Thoracic aorta (tissue), 2 donors: Measurements from ENCODE around the gene RNASEL. TPM values are rescaled to one million over a fixed set of nuclear protein-coding genes. Genes with fewer than 3 reads are reported as not detected.
"Not testable (repeated sequence)": the region's sequence is repeated elsewhere in the genome, so short reads cannot be mapped to it uniquely, and the experiment has no call there.

Experiments
- ATAC-seq: fragments of 150-250 bp; one replicate; pipeline ENCODE4 v1.8.0; 2017; ENCODE audit warnings: low read depth; ENCODE audit not compliant: insufficient number of reproducible peaks, low FRiP score
- DNase-seq: peaks from one replicate; pipeline ENCODE4 v3.0.0-alpha.2; 2020; ENCODE audit warnings: low spot score
- H3K27ac ChIP-seq, 2 donors: fragments of 200-600 bp; sonication (generic); 1 replicate in 1 of 2; 2 replicates in 1 of 2; pipeline ENCODE4 v1.5.1; 2016; ENCODE audit warnings: mild to moderate bottlenecking in 2 of 2, moderate library complexity in 2 of 2
- H3K27me3 ChIP-seq: fragments of 200-600 bp; sonication (generic); replicated peaks from 2 replicates; pipeline ENCODE4 v1.6.0; 2016; ENCODE audit warnings: mild to moderate bottlenecking; ENCODE audit not compliant: insufficient read depth
- H3K36me3 ChIP-seq: fragments of 200-600 bp; sonication (generic); one replicate; pipeline ENCODE4 v1.5.1; 2016
- H3K4me1 ChIP-seq, 2 donors: fragments of 200-600 bp; sonication (generic); 1 replicate in 1 of 2; 2 replicates in 1 of 2; pipeline versions ENCODE4 v1.5.1 to v1.6.0; 2016; ENCODE audit warnings: low read depth in 2 of 2, mild to moderate bottlenecking in 1 of 2; ENCODE audit not compliant: control insufficient read depth in 1 of 2
- H3K4me3 ChIP-seq: fragments of 200-600 bp; sonication (generic); 2 replicates; pipeline ENCODE4 v1.5.1; 2016; ENCODE audit warnings: mild to moderate bottlenecking
- H3K9me3 ChIP-seq: fragments of 200-600 bp; sonication (generic); 2 replicates; pipeline ENCODE4 v1.5.1; 2016
- total RNA-seq, 2 donors: library from RNA; depleted of rRNA; stranded (reverse); fragments of >200 nt; gene quantifications; one replicate each; pipeline versions ENCODE4 v1.1.0 to v1.2.3, GENCODE V29; 2016
- TF ChIP-seq, protein P1 (sequence below): fragments of 200-600 bp; sonication (generic); IDR thresholded peaks from one replicate; pipeline ENCODE4 v1.5.1; 2019; ENCODE audit warnings: antibody characterized with exemption

Gene RNASEL
- total RNA-seq, 2 donors from 2014 or later = 5.9 to 11.2 TPM

DNA sequence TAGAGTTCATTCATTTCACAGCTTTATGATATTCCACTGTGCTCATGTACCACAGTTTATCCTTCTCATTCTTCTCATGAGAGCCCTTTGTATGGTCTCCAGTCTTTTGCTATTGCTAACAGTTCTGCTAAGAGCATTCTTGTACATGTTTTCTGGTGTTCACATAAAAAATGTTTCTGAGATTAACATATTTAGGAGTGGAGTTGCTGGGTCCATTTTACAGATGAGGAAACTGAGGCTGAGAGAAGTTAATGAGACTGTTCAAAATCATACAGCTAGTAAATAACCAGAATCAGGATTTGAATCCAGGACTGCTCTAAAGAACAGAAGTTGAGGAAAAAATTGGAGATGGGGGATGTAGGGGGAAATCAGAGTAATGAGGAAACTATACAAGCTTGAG lies 44.0 kb upstream of the RNASEL start:
- no peak overlapping the region for H3K27ac ChIP-seq
- no peaks in the 10 kb centered on the region for H3K27me3 ChIP-seq
- no peaks in the 10 kb centered on the region for H3K4me1 ChIP-seq
- H3K9me3 ChIP-seq = no peaks in the 10 kb centered on the region
- no peak overlapping the region for H3K4me3 ChIP-seq
- no peaks in the 10 kb centered on the region for H3K36me3 ChIP-seq
- TF ChIP-seq, protein P1, sequence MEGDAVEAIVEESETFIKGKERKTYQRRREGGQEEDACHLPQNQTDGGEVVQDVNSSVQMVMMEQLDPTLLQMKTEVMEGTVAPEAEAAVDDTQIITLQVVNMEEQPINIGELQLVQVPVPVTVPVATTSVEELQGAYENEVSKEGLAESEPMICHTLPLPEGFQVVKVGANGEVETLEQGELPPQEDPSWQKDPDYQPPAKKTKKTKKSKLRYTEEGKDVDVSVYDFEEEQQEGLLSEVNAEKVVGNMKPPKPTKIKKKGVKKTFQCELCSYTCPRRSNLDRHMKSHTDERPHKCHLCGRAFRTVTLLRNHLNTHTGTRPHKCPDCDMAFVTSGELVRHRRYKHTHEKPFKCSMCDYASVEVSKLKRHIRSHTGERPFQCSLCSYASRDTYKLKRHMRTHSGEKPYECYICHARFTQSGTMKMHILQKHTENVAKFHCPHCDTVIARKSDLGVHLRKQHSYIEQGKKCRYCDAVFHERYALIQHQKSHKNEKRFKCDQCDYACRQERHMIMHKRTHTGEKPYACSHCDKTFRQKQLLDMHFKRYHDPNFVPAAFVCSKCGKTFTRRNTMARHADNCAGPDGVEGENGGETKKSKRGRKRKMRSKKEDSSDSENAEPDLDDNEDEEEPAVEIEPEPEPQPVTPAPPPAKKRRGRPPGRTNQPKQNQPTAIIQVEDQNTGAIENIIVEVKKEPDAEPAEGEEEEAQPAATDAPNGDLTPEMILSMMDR = no peak
- DNase-seq (no peak), ATAC-seq (no peak)

DNA sequence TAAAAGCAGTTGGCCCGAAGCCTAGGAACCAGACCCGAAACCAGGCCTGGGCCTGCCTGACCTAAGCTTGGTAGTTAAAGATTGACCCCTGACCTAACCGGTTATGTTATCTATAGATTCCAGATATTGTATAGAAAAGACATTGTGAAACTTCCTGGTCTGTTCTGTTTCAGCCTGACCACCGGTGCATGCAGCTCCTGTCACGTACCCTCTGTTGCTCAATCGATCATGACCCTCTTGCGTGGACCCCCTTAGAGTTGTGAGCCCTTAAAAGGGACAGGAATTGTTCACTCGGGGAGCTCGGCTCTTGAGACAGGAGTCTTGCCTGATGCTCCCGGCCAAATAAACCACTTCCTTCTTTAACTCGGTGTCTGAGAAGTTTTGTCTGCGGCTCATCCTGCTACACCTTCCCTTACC lies 43.4 kb upstream of the RNASEL start:
- not testable (repeated sequence) for DNase-seq, H3K27me3 ChIP-seq, H3K36me3 ChIP-seq, H3K27ac ChIP-seq, ATAC-seq, H3K9me3 ChIP-seq, H3K4me3 ChIP-seq, H3K4me1 ChIP-seq

DNA sequence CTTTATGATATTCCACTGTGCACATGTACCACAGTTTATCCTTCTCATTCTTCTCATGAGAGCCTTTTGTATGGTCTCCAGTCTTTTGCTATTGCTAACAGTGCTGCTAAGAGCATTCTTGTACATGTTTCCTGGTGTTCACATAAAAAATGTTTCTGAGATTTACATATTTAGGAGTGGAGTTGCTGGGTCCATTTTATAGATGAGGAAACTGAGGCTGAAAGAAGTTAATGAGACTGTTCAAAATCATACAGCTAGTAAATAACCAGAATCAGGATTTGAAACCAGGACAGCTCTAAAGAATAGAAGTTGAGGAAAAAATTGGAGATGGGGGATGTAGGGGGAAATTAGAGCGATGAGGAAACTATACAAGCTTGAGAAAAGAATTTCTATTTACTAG lies 42.9 kb upstream of the RNASEL start:
- ATAC-seq (no peak), DNase-seq (no peak)
- Histone ChIP-seq H3K27me3 (no peaks in the 10 kb centered on the region), H3K36me3 (no peaks in the 10 kb centered on the region), H3K4me3 (no peak overlapping the region), H3K9me3 (no peaks in the 10 kb centered on the region), H3K4me1 (no peaks in the 10 kb centered on the region), H3K27ac (no peak overlapping the region)
- TF ChIP-seq, protein P1 = no peak

DNA sequence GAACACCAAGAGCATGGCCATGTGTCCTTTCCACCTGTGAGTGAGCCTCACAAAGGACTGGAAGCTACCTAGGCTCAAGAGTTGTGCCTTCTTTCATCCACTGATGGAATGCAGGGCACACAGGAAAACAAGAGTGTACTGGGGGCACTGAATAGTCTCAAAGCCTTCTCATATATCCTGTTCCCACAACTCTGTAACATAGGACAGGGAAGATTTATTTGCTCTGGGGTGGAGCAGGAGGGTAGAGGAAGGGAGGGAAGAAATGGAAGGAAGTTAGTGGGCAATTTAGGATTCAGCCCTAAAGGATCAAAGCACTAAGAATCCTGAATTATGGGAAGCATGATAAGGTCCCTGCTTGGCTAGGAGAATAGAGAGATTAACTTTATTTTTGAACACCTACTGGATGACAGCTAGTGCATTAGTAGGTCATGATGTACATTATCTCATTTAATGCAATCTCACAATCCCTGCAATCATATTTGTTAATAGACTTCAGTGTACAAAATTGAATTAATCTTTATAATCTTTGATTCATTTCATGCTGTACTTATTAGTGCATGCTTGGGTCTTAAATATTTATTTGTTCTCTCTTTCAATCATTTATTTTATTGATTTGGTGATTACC lies 42.1 kb upstream of the RNASEL start:
- H3K27ac ChIP-seq = no peak overlapping the region
- DNase-seq (no peak), ATAC-seq (no peak)
- H3K27me3 ChIP-seq = no peaks in the 10 kb centered on the region
- H3K4me1 ChIP-seq = no peaks in the 10 kb centered on the region
- TF ChIP-seq, protein P1 = no peak
- H3K36me3 ChIP-seq = no peaks in the 10 kb centered on the region
- no peak overlapping the region for H3K4me3 ChIP-seq
- no peaks in the 10 kb centered on the region for H3K9me3 ChIP-seq

DNA sequence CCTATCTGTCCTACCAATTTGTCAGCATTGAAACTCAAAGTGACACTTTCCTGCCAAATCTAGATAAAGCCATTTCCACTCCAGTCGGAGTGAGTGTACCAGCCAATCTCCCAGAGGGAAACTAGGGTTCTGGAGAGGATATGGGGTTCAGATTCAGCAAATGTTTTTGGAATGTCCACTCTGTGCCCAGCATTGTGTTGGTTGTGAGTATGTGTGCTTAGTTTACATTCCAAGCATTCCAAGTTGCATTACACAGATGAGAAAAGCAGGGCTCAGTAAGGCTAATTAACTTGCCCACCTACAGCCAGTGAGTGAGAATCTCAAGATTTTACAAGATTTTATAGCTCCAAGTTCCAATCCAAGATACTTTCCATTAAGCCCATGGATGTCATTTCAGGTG lies 41.5 kb upstream of the RNASEL start:
- no peaks in the 10 kb centered on the region for H3K27me3 ChIP-seq
- H3K27ac ChIP-seq = no peak overlapping the region
- DNase-seq (no peak), ATAC-seq (no peak)
- TF ChIP-seq, protein P1 = no peak
- H3K4me1 ChIP-seq = no peaks in the 10 kb centered on the region
- no peaks in the 10 kb centered on the region for H3K9me3 ChIP-seq
- no peaks in the 10 kb centered on the region for H3K36me3 ChIP-seq
- no peak overlapping the region for H3K4me3 ChIP-seq

DNA sequence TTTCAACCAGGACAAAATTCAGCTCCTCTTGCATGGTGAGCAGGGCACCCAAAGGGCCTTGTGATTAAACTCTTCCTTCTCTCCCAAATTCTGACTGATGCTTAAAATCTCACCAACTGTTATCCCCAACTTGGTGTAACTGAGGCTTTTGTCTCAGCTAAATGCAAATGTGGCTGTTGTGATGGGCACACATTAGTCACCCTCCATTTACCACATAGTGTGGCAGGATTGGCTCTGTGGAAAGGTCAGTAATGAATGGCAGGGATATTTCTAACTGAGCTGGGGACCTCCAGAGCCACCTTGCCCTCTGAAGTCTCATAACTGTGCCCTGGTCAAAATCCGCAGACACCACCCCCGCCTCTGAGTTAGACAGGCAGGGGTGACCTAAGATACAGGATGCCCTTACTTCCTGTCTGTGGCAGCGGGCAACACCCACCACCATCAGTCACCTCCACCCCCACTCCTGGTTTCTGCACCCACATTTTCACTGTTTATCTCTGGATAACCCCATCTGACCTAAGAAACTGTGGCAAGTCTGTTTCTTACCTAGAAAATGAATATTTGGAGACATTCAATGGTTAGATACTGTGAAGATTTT lies 40.5 kb upstream of the RNASEL start:
- Histone ChIP-seq H3K9me3 (no peaks in the 10 kb centered on the region), H3K27ac (no peak overlapping the region), H3K27me3 (no peaks in the 10 kb centered on the region), H3K36me3 (no peaks in the 10 kb centered on the region), H3K4me1 (no peaks in the 10 kb centered on the region), H3K4me3 (no peak overlapping the region)
- TF ChIP-seq, protein P1 = no peak
- DNase-seq (no peak), ATAC-seq (no peak)
